Stimulated activated CD4-positive, alpha-beta T cell treated with anti-CD3 and anti-CD28 coated beads, Interleukin-4, amount 100 ng/mL, for 48 hours (primary cell): ENCODE measurements around the gene NSMCE1.

Experiments used
- DNase-seq, 2 donors: peaks; one replicate each; pipeline ENCODE4 v3.0.0-alpha.2; 2020; ENCODE audit warnings: low read depth in 2 of 2

NSMCE1 gene

DNA sequence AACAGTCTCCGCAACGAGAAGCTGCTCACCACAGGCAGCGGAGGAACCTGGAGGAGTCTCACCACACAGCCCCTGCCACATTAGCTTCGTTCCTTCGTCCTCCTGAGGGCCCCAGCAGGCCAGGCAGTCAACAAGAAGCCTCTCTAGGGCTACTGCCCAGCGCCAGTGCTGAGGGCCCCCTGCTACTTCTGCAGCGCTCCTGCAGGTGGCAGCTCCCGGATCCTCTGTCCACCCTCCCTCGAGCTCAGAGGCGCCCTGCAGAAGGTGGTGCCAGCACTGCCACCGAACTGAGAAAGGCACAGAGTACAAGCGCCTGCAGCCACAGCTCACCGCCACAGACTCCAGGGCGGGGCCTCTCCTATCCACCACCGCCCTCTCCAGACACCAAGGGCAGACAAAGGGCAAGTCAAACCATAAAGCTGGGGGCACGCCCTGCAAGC, 38.0 kb downstream of the NSMCE1 start:
- peak; percentile 59 to 61 for DNase-seq

- no peak for DNase-seq
Measured at GRCh38 chr16:27229891-27230470, 38.6 kb downstream of the NSMCE1 start.

DNA sequence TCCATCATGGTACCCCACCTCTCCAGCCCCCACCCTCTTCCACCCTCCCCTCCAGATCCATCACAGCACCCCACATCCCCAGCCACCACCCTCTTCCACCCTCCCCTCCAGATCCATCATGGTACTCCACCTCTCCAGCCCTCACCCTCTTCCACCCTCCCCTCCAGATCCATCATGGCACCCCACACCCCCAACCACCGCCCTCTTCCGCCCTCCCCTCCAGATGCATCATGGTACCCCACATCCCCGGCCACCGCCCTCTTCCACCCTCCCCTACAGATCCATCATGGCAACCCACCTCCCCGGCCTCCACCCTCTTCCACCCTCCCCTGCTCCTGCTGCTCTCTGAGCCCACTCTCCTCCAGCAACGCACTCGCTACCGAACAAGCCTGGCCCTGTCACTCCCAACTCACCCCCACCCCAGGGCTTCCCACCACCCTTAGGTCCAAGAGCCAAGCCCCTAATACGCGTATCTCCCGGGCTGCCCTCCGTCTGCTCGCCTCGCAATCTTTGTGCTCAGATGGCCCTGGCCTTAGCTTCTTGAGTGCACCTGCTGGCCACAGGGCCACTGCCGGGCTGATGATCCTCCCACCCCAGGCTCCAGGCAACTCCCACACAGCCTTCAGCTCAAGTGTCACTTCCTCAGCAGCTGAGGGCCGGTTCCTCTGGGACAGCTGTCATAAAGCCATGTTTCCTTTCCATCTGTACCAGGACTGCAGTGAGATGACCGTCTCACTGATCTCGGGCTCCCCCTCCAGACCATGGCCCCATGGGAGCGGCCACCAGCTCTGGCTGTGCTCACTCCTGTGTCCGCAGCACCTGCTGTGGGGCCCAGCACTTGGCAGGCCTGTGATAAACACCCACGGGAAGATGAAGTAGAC, 39.7 kb downstream of the NSMCE1 start:
- no peak for DNase-seq

GRCh38 chr16:27228045-27228444, 40.5 kb downstream of the NSMCE1 start:
- no peak for DNase-seq

GRCh38 chr16:27226976-27227705, 41.4 kb downstream of the NSMCE1 start:
- no peak for DNase-seq

GRCh38 chr16:27226476-27226875, 42.1 kb downstream of the NSMCE1 start:
- DNase-seq: no peak

DNA sequence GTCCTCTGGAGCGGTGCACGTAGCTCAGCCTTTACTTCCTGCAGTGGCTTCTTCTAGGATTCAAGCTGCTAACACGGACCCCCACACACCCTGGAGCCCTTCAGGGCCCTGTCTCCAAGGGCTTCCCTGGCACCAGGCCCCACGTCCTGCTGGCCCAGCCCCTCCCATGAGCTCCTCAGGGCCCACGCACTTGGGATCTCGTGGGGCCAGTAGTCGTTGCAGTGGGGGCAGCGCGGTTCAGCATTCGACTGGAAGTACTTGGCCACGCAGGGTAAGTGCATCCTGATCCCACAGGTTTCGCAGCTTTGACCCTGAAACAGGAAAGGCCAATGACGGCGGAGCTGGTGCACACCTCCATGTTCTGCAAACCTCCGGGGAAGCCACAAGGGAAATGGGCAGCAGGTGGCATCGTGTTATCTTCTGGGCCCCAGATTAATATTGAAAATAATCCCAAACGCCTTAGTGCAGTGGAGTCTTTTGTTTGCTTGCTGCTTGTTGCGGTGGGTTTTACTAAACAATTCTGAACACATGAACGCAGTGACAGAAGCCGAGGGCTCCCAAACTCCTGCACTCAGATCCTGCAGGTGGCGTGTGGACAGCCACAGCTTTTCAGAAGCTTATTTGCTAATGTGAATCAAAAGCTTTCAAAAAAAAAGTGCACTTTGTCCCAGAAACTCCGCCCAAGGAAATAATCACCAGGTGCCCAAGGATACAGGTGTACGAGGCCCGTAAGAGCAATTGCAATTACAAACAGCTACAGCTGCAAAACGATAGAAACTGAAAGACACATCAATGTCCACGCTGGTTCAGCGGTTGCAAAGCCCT, 42.8 kb downstream of the NSMCE1 start:
- DNase-seq: no peak

DNA sequence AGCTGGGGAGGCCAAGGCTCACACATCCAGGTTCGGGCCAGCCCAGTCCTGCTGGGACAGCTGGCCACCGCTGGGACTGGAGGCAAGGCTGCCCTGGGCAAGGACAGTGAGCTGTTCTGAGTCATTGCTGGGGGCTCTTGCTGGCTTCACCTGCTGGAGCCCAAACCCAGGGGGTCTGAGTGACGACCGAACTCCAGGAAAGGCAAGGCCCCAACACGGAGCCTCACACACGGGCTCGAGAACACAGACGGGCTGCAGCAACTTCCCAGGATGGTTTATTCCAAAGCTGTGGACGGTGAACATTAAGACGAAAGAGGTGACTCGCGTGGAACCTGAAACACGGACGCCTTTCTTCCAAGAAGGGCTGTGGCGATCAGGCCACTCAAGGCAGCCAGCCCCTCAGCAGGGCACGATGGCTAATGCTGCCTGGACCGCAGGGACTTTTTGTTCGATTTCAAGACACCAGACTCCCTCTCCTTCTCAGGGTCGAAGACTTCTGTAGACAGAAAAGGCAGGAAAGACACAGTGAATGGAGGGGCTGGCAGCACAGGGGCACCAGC, 43.8 kb downstream of the NSMCE1 start:
- no peak for DNase-seq

GRCh38 chr16:27224271-27224737, 44.3 kb downstream of the NSMCE1 start:
- no peak for DNase-seq

DNA sequence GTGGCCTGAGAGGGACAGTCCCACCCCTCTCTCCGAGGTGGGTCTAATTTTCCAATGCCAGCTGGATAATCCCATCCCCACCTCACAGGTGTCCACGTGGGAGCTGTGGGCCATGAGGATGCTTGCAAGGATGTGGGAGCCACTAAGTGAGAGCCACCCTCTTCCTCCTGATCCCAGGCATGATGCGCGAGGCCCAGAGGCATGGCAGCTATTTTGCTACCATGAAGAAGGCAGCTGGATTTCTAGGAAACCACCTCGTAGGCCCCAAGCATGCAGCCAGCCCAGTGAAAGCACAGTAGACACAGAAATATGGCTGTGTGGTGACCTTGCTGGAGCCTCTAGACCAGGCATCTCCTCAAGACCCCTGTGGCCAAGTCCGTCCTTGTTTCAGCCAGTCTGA, 44.9 kb downstream of the NSMCE1 start:
- no peak for DNase-seq

DNA sequence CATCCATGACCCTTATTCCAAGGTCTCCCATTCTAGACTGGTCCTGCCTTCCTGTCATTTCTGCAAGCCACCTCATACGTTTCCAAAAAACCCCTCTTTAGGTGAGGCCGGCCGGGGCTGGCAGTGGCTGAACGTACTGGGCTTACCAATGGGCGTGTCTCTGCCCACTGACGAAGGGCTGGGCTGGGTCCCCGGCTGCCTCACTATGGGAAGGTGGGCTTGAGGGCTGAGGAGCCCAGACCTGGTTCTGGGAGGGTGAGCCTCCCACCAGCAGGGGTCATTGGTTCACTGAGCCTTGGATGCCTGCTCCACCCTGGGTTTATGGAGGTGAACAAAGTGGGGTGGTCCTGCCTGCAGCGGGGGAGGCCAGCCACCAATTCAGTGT, 45.4 kb downstream of the NSMCE1 start:
- no peak for DNase-seq

GRCh38 chr16:27222249-27223225, 46.0 kb downstream of the NSMCE1 start:
- DNase-seq: no peak

DNA sequence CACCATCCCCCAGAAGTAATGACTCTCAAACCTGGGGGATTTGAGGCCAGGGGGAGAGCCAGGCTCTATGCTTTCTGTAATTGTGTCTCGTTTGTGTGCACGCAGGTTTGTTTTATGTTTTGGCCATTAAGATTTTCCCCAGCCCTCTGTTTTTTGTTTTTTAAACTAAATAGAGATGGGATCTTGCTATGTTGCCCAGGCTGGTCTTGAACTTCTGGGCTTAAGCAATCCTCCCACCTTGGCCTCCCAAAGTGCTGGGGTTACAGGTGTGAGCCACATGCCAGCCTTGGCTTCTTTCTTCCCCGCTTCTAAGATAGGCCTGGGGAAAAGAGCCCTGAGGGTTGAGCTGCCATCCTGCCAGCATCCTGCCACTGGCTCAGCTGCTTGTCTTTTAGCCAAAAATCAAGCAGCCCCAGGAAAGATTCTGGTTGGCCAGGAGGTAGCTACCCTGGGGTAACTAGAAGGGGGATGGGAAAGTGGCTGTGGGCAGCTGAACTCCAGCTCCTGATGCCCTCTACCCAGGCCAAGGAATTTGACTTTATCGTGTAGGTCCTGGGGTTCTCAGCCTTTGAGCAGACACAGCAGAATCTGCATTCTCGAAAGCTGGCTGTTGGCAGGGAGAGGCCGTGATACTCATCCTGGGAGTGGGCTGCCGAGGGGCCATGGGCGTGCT, 46.9 kb downstream of the NSMCE1 start:
- DNase-seq: no peak

DNA sequence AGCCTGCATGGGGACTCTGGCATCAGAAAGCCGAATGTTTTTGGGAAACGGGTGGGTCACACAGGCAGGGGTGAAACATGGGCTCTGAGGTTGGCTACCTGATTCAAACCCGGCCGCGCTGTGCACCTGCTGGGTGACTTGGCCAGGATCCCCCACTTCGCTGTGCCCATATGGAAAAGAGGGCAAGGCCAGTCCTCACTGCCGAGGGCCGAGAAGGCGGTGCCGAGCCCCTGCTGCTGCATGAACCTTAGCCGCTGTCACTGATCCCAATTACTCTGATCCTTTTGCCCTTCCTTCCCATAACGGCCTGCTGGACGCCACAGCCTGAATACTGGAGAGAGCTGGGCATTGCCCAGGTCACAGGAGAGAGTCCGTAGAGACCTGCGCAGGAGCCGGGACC, 47.6 kb downstream of the NSMCE1 start:
- no peak for DNase-seq

DNA sequence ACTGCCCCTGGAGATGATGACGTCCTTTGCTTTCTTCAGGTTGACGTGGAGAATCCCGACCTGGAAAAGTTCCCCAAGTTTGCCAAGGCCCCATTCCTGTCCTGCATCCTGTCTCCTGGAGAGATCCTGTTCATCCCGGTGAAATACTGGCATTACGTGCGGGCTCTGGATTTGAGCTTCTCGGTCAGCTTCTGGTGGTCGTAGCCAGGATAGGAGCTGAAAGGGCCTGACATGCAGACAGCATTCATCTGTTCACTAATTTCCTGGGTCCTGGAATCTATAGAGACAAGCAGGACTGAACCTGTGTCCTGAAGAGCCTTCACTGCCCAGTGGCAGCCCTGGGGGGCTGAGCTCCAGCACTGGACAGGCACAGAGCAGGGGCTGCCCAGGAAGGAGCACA, 48.0 kb downstream of the NSMCE1 start:
- DNase-seq: no peak

GRCh38 chr16:27220120-27220519, 48.5 kb downstream of the NSMCE1 start:
- DNase-seq: no peak

GRCh38 chr16:27219161-27219560, 49.4 kb downstream of the NSMCE1 start:
- no peak for DNase-seq

GRCh38 chr16:27218756-27219155, 49.8 kb downstream of the NSMCE1 start:
- no peak for DNase-seq

DNA sequence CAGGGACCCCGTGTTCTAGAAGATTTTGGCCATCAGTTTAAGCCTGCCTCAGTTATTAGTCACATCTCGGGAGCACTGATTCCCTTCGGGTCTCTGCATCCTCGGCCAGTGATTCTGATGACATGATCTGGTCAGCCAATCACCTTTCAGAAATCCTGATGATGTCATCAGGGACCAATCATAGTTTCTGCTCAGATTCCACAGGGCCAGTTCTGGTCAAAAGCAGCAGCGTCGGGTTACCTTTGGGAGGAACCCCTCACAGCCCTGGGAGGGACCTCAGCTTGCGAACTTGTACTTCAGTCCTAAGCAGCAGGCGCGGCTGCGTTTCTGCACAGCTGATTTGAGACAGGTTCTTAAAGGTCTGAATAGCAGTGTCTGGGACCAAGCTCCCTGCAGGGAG, 51.3 kb downstream of the NSMCE1 start:
- DNase-seq: no peak
